Measurements from ENCODE around the gene SH3GL1.

Gene SH3GL1

GRCh38 chr19:4431808-4432674, 31.7 kb upstream of the SH3GL1 start:
- in situ Hi-C loops (cut with MboI; ENCODE audit: low sequenced_read_pairs): no loop called here

- in situ Hi-C loops (cut with MboI; ENCODE audit: low sequenced_read_pairs): no loop called here
These were observed 30.9 kb upstream of the SH3GL1 start for GRCh38 chr19:4431296-4431695.

GRCh38 chr19:4430760-4431159, 30.4 kb upstream of the SH3GL1 start:
- in situ Hi-C loops (cut with MboI; ENCODE audit: low sequenced_read_pairs): no loop called here

GRCh38 chr19:4429771-4430171, 29.4 kb upstream of the SH3GL1 start:
- in situ Hi-C loops (cut with MboI; ENCODE audit: low sequenced_read_pairs): no loop called here

- in situ Hi-C loops (cut with MboI; ENCODE audit: low sequenced_read_pairs): no loop called here
These were observed 28.9 kb upstream of the SH3GL1 start for GRCh38 chr19:4429256-4429655.

GRCh38 chr19:4428326-4428975, 28.1 kb upstream of the SH3GL1 start:
- in situ Hi-C loops (cut with MboI; ENCODE audit: low sequenced_read_pairs): no loop called here

GRCh38 chr19:4425537-4425936, 25.2 kb upstream of the SH3GL1 start:
- in situ Hi-C loops (cut with MboI; ENCODE audit: low sequenced_read_pairs): no loop called here

- in situ Hi-C loops (cut with MboI; ENCODE audit: low sequenced_read_pairs): no loop called here
These were observed 23.2 kb upstream of the SH3GL1 start for GRCh38 chr19:4423416-4424126.

- in situ Hi-C loops (cut with MboI; ENCODE audit: low sequenced_read_pairs): no loop called here
These were observed 15.9 kb upstream of the SH3GL1 start for GRCh38 chr19:4416268-4416667.

- in situ Hi-C loops (cut with MboI; ENCODE audit: low sequenced_read_pairs): no loop called here
These were observed 15.0 kb upstream of the SH3GL1 start for GRCh38 chr19:4415352-4415751.

- in situ Hi-C loops (cut with MboI; ENCODE audit: low sequenced_read_pairs): no loop called here
These were observed 14.5 kb upstream of the SH3GL1 start for GRCh38 chr19:4414800-4415321.

GRCh38 chr19:4414144-4414799, 13.9 kb upstream of the SH3GL1 start:
- in situ Hi-C loops (cut with MboI; ENCODE audit: low sequenced_read_pairs): no loop called here

GRCh38 chr19:4413588-4413987, 13.2 kb upstream of the SH3GL1 start:
- in situ Hi-C loops (cut with MboI; ENCODE audit: low sequenced_read_pairs): no loop called here

GRCh38 chr19:4409123-4409933, 9.0 kb upstream of the SH3GL1 start:
- in situ Hi-C loops (cut with MboI; ENCODE audit: low sequenced_read_pairs): no loop called here

GRCh38 chr19:4406626-4407025, 6.3 kb upstream of the SH3GL1 start:
- in situ Hi-C loops (cut with MboI; ENCODE audit: low sequenced_read_pairs): no loop called here

GRCh38 chr19:4405977-4406376, 5.6 kb upstream of the SH3GL1 start:
- in situ Hi-C loops (cut with MboI; ENCODE audit: low sequenced_read_pairs): no loop called here

- in situ Hi-C loops (cut with MboI; ENCODE audit: low sequenced_read_pairs): no loop called here
These were observed 2.8 kb upstream of the SH3GL1 start for GRCh38 chr19:4403005-4403761.

GRCh38 chr19:4402171-4403004, 2.0 kb upstream of the SH3GL1 start, which contains the start of gene CHAF1A:
Gene CHAF1A (plus strand): TSS chr19:4402640. CDS start chr19:4402763, 123 bp downstream.
- in situ Hi-C loops (cut with MboI; ENCODE audit: low sequenced_read_pairs): no loop called here

All from hTERT RPE-1 (cell line).